ENCODE measurements around the gene ERC2.

Gene ERC2

DNA sequence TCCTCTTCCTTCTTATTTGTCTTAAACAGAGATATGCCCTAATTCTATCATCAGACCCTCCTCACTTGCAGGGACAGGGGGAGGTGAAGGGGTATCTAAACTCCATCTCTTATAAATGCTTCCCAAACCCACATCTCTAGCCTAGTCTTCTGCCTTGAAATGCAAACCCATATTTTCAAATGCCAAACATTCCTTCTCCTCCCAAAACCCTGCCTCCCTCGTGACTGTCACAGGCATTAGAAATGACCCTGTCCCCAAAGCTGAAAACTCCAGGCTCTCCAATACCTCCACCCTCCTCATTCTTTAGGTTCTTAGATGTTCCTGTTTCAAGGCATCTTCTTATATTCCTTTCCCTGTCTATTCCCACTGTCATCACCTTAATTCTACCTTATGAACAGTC, 191.0 kb downstream of the ERC2 start:
- no peak overlapping the region for H3K4me3 ChIP-seq (ENCODE audit: low read depth, low read length)
- no peaks in the 10 kb centered on the region for H3K9me3 ChIP-seq (ENCODE audit: control insufficient read depth, insufficient read depth, low read depth, low read length)
- POLR2A ChIA-PET = no interaction called here
- CTCF ChIA-PET = no interaction called here
- H3K27ac ChIP-seq (ENCODE audit: extremely low read depth, low read depth, low read length) = no peak overlapping the region
- no peaks in the 10 kb centered on the region for H3K4me1 ChIP-seq (ENCODE audit: control insufficient read depth, insufficient read depth, low read length)
- H3K36me3 ChIP-seq (ENCODE audit: control insufficient read depth in 2 of 2, insufficient read depth in 1 of 2, low read length in 2 of 2) = no peaks in the 10 kb centered on the region
- TF ChIP-seq, protein P1, sequence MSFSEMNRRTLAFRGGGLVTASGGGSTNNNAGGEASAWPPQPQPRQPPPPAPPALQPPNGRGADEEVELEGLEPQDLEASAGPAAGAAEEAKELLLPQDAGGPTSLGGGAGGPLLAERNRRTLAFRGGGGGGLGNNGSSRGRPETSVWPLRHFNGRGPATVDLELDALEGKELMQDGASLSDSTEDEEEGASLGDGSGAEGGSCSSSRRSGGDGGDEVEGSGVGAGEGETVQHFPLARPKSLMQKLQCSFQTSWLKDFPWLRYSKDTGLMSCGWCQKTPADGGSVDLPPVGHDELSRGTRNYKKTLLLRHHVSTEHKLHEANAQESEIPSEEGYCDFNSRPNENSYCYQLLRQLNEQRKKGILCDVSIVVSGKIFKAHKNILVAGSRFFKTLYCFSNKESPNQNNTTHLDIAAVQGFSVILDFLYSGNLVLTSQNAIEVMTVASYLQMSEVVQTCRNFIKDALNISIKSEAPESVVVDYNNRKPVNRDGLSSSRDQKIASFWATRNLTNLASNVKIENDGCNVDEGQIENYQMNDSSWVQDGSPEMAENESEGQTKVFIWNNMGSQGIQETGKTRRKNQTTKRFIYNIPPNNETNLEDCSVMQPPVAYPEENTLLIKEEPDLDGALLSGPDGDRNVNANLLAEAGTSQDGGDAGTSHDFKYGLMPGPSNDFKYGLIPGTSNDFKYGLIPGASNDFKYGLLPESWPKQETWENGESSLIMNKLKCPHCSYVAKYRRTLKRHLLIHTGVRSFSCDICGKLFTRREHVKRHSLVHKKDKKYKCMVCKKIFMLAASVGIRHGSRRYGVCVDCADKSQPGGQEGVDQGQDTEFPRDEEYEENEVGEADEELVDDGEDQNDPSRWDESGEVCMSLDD (tag by site-specific recombination; IDR thresholded peaks at IDR 0.05) = no peak
- TF ChIP-seq YY1 (tag by site-specific recombination; IDR thresholded peaks at IDR 0.05) (no peak), IKZF3 (tag by site-specific recombination; IDR thresholded peaks at IDR 0.05) (no peak), ZNF558 (tag by site-specific recombination; IDR thresholded peaks at IDR 0.05) (no peak), ZNF121 (tag by site-specific recombination; IDR thresholded peaks at IDR 0.05) (no peak), ZNF157 (tag by site-specific recombination; IDR thresholded peaks at IDR 0.05) (no peak), FEZF1 (tag by site-specific recombination; IDR thresholded peaks at IDR 0.05) (no peak), ZNF830 (tag by site-specific recombination; IDR thresholded peaks at IDR 0.05; ENCODE audit: low read depth) (no peak), ZNF239 (tag by site-specific recombination; IDR thresholded peaks at IDR 0.05) (no peak)
- TF ChIP-seq, protein P2, sequence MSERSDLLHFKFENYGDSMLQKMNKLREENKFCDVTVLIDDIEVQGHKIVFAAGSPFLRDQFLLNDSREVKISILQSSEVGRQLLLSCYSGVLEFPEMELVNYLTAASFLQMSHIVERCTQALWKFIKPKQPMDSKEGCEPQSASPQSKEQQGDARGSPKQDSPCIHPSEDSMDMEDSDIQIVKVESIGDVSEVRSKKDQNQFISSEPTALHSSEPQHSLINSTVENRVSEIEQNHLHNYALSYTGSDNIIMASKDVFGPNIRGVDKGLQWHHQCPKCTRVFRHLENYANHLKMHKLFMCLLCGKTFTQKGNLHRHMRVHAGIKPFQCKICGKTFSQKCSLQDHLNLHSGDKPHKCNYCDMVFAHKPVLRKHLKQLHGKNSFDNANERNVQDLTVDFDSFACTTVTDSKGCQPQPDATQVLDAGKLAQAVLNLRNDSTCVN (tag by site-specific recombination; optimal IDR thresholded peaks at IDR 0.05) = no peak
- TF ChIP-seq, protein P3, sequence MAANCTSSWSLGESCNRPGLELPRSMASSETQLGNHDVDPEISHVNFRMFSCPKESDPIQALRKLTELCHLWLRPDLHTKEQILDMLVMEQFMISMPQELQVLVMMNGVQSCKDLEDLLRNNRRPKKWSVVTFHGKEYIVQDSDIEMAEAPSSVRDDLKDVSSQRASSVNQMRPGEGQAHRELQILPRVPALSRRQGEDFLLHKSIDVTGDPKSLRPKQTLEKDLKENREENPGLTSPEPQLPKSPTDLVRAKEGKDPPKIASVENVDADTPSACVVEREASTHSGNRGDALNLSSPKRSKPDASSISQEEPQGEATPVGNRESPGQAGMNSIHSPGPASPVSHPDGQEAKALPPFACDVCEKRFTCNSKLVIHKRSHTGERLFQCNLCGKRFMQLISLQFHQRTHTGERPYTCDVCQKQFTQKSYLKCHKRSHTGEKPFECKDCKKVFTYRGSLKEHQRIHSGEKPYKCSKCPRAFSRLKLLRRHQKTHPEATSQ (tag by site-specific recombination; IDR thresholded peaks at IDR 0.05) = no peak
- TF ChIP-seq, protein P4, sequence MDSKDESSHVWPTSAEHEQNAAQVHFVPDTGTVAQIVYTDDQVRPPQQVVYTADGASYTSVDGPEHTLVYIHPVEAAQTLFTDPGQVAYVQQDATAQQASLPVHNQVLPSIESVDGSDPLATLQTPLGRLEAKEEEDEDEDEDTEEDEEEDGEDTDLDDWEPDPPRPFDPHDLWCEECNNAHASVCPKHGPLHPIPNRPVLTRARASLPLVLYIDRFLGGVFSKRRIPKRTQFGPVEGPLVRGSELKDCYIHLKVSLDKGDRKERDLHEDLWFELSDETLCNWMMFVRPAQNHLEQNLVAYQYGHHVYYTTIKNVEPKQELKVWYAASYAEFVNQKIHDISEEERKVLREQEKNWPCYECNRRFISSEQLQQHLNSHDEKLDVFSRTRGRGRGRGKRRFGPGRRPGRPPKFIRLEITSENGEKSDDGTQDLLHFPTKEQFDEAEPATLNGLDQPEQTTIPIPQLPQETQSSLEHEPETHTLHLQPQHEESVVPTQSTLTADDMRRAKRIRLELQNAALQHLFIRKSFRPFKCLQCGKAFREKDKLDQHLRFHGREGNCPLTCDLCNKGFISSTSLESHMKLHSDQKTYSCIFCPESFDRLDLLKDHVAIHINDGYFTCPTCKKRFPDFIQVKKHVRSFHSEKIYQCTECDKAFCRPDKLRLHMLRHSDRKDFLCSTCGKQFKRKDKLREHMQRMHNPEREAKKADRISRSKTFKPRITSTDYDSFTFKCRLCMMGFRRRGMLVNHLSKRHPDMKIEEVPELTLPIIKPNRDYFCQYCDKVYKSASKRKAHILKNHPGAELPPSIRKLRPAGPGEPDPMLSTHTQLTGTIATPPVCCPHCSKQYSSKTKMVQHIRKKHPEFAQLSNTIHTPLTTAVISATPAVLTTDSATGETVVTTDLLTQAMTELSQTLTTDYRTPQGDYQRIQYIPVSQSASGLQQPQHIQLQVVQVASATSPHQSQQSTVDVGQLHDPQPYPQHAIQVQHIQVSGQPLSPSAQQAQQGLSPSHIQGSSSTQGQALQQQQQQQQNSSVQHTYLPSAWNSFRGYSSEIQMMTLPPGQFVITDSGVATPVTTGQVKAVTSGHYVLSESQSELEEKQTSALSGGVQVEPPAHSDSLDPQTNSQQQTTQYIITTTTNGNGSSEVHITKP (tag by site-specific recombination; IDR thresholded peaks at IDR 0.05) = no peak

DNA sequence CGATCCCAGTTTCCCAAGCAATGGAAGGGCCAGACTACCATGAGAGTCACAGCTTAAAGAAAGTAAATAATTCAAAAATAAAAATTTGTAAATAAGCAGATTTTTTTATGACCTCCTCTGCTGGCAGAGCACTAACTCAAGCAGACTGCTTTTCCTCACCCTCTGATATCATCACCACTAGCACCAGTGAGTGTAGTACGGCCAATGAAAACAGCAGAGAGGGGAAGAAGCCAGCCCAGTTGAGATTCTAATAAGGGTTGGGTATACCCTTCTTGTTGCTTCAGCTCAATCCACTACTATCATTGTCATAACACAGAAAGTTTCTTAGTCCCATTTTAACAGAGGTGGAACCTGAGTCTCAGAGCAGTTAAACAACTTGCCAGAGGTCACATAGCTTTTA, 193.1 kb downstream of the ERC2 start:
- ChIA-PET POLR2A (no interaction called here), CTCF (no interaction called here)
- H3K36me3 ChIP-seq (ENCODE audit: control insufficient read depth in 2 of 2, insufficient read depth in 1 of 2, low read length in 2 of 2) = no peaks in the 10 kb centered on the region
- no peaks in the 10 kb centered on the region for H3K9me3 ChIP-seq (ENCODE audit: control insufficient read depth, insufficient read depth, low read depth, low read length)
- no peak overlapping the region for H3K27ac ChIP-seq (ENCODE audit: extremely low read depth, low read depth, low read length)
- H3K4me3 ChIP-seq (ENCODE audit: low read depth, low read length) = no peak overlapping the region
- H3K4me1 ChIP-seq (ENCODE audit: control insufficient read depth, insufficient read depth, low read length) = no peaks in the 10 kb centered on the region
- TF ChIP-seq RBAK (tag by site-specific recombination; IDR thresholded peaks at IDR 0.05) (no peak), GLIS2 (tag by site-specific recombination; IDR thresholded peaks at IDR 0.05) (no peak), HOXA7 (CRISPR knock-in tag; IDR thresholded peaks at IDR 0.05; ENCODE audit: borderline replicate concordance) (no peak), KLF10 (tag by site-specific recombination; IDR thresholded peaks at IDR 0.05) (no peak), ZFP69B (tag by site-specific recombination; IDR thresholded peaks at IDR 0.05) (no peak), ZNF138 (tag by site-specific recombination; IDR thresholded peaks at IDR 0.05; ENCODE audit: borderline replicate concordance) (no peak), ZNF514 (tag by site-specific recombination; IDR thresholded peaks at IDR 0.05) (no peak), ZNF223 (tag by site-specific recombination; IDR thresholded peaks at IDR 0.05) (no peak), ZNF292 (tag by site-specific recombination; IDR thresholded peaks at IDR 0.05; ENCODE audit: borderline replicate concordance, low read depth) (no peak), ZSCAN23 (tag by site-specific recombination; IDR thresholded peaks at IDR 0.05) (no peak), ZNF174 (tag by site-specific recombination; IDR thresholded peaks at IDR 0.05) (no peak)
- TF ChIP-seq, protein P5, sequence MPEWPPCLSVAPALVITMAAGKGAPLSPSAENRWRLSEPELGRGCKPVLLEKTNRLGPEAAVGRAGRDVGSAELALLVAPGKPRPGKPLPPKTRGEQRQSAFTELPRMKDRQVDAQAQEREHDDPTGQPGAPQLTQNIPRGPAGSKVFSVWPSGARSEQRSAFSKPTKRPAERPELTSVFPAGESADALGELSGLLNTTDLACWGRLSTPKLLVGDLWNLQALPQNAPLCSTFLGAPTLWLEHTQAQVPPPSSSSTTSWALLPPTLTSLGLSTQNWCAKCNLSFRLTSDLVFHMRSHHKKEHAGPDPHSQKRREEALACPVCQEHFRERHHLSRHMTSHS (tag by site-specific recombination; IDR thresholded peaks at IDR 0.05) = no peak
- TF ChIP-seq, protein P6, sequence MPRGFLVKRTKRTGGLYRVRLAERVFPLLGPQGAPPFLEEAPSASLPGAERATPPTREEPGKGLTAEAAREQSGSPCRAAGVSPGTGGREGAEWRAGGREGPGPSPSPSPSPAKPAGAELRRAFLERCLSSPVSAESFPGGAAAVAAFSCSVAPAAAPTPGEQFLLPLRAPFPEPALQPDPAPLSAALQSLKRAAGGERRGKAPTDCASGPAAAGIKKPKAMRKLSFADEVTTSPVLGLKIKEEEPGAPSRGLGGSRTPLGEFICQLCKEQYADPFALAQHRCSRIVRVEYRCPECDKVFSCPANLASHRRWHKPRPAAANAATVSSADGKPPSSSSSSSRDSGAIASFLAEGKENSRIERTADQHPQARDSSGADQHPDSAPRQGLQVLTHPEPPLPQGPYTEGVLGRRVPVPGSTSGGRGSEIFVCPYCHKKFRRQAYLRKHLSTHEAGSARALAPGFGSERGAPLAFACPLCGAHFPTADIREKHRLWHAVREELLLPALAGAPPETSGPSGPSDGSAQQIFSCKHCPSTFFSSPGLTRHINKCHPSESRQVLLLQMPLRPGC (tag by site-specific recombination; IDR thresholded peaks at IDR 0.05) = no peak

Data from HEK293 (cell line).